Measurements from ENCODE around the gene LMNA.

DNA sequence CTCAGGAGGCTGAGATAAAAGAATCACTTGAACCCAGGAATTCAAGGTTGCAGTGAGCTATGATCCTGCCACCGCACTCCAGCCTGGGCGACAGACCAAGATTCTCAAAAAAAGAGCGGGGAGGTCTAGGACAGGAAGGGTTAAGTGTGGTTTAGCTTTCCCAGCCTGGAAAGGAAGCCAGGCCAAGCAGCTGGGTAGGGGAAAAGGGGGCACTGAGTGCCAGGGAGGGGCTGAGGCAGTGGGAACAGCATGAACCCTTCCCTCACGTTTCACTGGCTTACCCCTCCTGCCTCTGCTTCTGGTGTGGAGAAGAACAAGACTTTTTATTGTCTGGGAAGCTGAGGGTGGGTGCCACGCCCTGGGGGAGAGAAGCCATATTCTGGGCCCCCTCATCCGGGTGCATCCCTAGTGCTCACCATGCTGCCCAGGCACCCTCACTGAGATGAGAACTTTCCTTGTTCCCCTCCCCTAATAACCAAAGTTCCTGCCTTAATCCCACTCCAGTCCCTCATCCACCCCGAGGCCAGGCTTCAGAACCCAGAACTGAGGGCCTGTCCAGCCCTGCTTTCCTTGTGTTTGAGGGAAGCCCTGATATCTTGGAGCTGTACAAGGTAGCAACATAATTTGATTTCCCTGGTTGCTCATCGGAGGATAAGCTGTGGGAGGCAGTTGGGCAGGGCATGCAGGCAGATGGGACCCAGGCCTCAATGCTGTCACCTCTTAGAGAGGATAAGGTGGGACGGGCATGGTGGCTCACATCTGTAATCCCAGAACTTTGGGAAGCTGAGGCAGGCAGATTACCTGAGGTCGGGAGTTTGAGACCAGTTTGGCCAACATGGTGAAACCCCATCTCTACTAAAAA, 2.0 kb upstream of the LMNA start:
- TF ChIP-seq, protein P1, sequence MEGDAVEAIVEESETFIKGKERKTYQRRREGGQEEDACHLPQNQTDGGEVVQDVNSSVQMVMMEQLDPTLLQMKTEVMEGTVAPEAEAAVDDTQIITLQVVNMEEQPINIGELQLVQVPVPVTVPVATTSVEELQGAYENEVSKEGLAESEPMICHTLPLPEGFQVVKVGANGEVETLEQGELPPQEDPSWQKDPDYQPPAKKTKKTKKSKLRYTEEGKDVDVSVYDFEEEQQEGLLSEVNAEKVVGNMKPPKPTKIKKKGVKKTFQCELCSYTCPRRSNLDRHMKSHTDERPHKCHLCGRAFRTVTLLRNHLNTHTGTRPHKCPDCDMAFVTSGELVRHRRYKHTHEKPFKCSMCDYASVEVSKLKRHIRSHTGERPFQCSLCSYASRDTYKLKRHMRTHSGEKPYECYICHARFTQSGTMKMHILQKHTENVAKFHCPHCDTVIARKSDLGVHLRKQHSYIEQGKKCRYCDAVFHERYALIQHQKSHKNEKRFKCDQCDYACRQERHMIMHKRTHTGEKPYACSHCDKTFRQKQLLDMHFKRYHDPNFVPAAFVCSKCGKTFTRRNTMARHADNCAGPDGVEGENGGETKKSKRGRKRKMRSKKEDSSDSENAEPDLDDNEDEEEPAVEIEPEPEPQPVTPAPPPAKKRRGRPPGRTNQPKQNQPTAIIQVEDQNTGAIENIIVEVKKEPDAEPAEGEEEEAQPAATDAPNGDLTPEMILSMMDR (IDR thresholded peaks at IDR 0.05) = no peak
- TF ChIP-seq POLR2A (IDR thresholded peaks at IDR 0.05) = no peak

Measured in Peyer's patch (tissue), 4 donors.